NT2/D1 (cell line): ENCODE measurements around the gene SHANK3.

Experiments used
- SUZ12 ChIP-seq: IDR thresholded peaks from 2 replicates; pipeline ENCODE4 v1.6.1; 2011; ENCODE audit not compliant: insufficient read length, insufficient read depth; ENCODE audit errors: extremely low read depth
- YY1 ChIP-seq: IDR thresholded peaks from 2 replicates; pipeline ENCODE4 v1.6.1; 2011; ENCODE audit not compliant: insufficient read length, insufficient read depth
- ZNF274 ChIP-seq: IDR thresholded peaks from 2 replicates; pipeline ENCODE4 v1.6.1; 2011; ENCODE audit warnings: mild to moderate bottlenecking, low read depth, low read length

DNA sequence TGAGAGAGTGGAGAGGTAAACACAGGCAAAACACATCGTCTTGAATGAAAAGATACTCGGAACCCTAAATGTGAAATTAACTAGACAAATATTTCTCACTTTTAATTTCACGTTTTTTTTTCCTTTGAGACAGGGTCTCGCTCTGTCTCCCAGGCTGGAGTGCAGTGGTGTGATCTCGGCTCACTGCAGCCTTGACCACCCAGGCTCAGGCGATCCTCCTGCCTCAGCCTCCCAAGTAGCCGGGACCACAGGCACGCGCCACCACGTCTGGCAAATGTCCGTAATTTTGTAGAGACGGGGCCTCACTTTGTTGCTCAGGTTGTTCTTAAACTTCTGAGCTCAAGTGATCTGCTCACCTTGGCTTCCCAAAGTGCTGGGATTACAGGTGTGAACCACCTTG, 7.4 kb upstream of the SHANK3 start:
- TF ChIP-seq YY1, result no peak
- TF ChIP-seq SUZ12, result no peak
- TF ChIP-seq ZNF274, result no peak
